Measurements from ENCODE around the gene S100A2.
A peak's percentile ranks its signal among the peaks of the same experiment; 100 is the strongest.

S100A2 gene

GRCh38 chr1:153537376-153537730 lies 28.3 kb downstream of the S100A2 start:
- TF ChIP-seq Cebpa-rat (IDR thresholded peaks at IDR 0.05): no peak
- Histone ChIP-seq H3K4me3 (no peak overlapping the region), H4K20me1 (peaks cover 0 to 4% (median 0%) of the 10 kb centered on the region in 11 experiments; a peak in 2 of 22 replicates), H3K9ac (no peak overlapping the region), H3K4me1 (peaks cover 67 to 97% (median 86%) of the 10 kb centered on the region in 10 experiments), H3K27ac (peak overlapping the region in 2 of 11 experiments; percentile 5 to 87; a peak in 1 of 22 replicates), H3K9me3 (replicated peaks in 1 of 11) (no peaks in the 10 kb centered on the region), H3K36me3 (peaks cover 0 to 9% (median 0%) of the 10 kb centered on the region in 11 experiments; a peak in 3 of 22 replicates), H3K27me3 (peaks cover 0 to 23% (median 5%) of the 10 kb centered on the region in 11 experiments; a peak in 11 of 22 replicates), H3K4me2 (peak overlapping the region in 5 of 11 experiments; percentile 93 to 97 (median 96); a peak in 8 of 22 replicates)

- H3K9me3 ChIP-seq (replicated peaks in 1 of 11): no peaks in the 10 kb centered on the region
- H3K27me3 ChIP-seq: peaks cover 0 to 23% (median 5%) of the 10 kb centered on the region in 11 experiments; a peak in 12 of 22 replicates
- peak overlapping the region; percentile 43 to 75 (median 56); a peak in 13 of 20 replicates for H3K4me3 ChIP-seq
- H3K4me1 ChIP-seq: peaks cover 67 to 97% (median 86%) of the 10 kb centered on the region in 10 experiments
- peak overlapping the region in 9 of 11 experiments; percentile 48 to 84 (median 73); a peak in 14 of 22 replicates for H3K9ac ChIP-seq
- TF ChIP-seq Cebpa-rat (IDR thresholded peaks at IDR 0.05): no peak
- H3K36me3 ChIP-seq: peaks cover 0 to 9% (median 0%) of the 10 kb centered on the region in 11 experiments; a peak in 3 of 22 replicates
- H4K20me1 ChIP-seq: no peaks in the 10 kb centered on the region
- H3K27ac ChIP-seq: peak overlapping the region in 10 of 11 experiments; percentile 61 to 87 (median 73); a peak in 19 of 22 replicates
- peak overlapping the region; percentile 84 to 97 (median 94) for H3K4me2 ChIP-seq
These were observed 28.8 kb downstream of the S100A2 start for GRCh38 chr1:153536671-153537375.

GRCh38 chr1:153536012-153536670 lies 29.5 kb downstream of the S100A2 start:
- no peak for TF ChIP-seq Cebpa-rat (IDR thresholded peaks at IDR 0.05)
- Histone ChIP-seq H3K9ac (peak overlapping the region; percentile 48 to 84 (median 71); a peak in 21 of 22 replicates), H3K36me3 (peaks cover 0 to 9% (median 0%) of the 10 kb centered on the region in 11 experiments; a peak in 3 of 22 replicates), H4K20me1 (no peaks in the 10 kb centered on the region), H3K4me3 (peak overlapping the region; percentile 43 to 75 (median 56)), H3K4me2 (peak overlapping the region; percentile 84 to 97 (median 94)), H3K27ac (peak overlapping the region; percentile 58 to 87 (median 70); a peak in 21 of 22 replicates), H3K4me1 (peaks cover 63 to 96% (median 83%) of the 10 kb centered on the region in 10 experiments), H3K9me3 (replicated peaks in 1 of 11) (no peaks in the 10 kb centered on the region), H3K27me3 (peaks cover 0 to 23% (median 5%) of the 10 kb centered on the region in 11 experiments; a peak in 12 of 22 replicates)

- TF ChIP-seq Cebpa-rat (IDR thresholded peaks at IDR 0.05): no peak
- peaks cover 0 to 9% (median 0%) of the 10 kb centered on the region in 11 experiments; a peak in 3 of 22 replicates for H3K36me3 ChIP-seq
- H4K20me1 ChIP-seq: no peaks in the 10 kb centered on the region
- peak within 1 kb of the TSS; percentile 43 to 75 (median 56) for H3K4me3 ChIP-seq
- H3K9ac ChIP-seq: peak within 1 kb of the TSS; percentile 48 to 84 (median 71)
- H3K27ac ChIP-seq: peak within 1 kb of the TSS; percentile 58 to 87 (median 70)
- peak within 1 kb of the TSS; percentile 84 to 97 (median 94) for H3K4me2 ChIP-seq
- H3K4me1 ChIP-seq: peaks cover 56 to 89% (median 76%) of the 10 kb centered on the region in 10 experiments
- no peaks in the 10 kb centered on the region for H3K9me3 ChIP-seq (replicated peaks in 1 of 11)
- H3K27me3 ChIP-seq: peaks cover 0 to 23% (median 5%) of the 10 kb centered on the region in 11 experiments; a peak in 12 of 22 replicates
These were observed 30.2 kb downstream of the S100A2 start, which contains the start of gene S100A6 for GRCh38 chr1:153535242-153536011. Gene S100A6 (minus strand): TSS chr1:153535991. CDS start chr1:153535339, 652 bp downstream.

GRCh38 chr1:153534925-153535241 lies 30.8 kb downstream of the S100A2 start:
- no peaks in the 10 kb centered on the region for H3K9me3 ChIP-seq (replicated peaks in 1 of 11)
- peaks cover 0 to 23% (median 5%) of the 10 kb centered on the region in 11 experiments; a peak in 12 of 22 replicates for H3K27me3 ChIP-seq
- peak overlapping the region in 6 of 11 experiments; percentile 66 to 84 (median 80); a peak in 8 of 22 replicates for H3K9ac ChIP-seq
- H3K4me1 ChIP-seq: peaks cover 51 to 83% (median 70%) of the 10 kb centered on the region in 10 experiments
- peaks cover 0 to 9% (median 0%) of the 10 kb centered on the region in 11 experiments; a peak in 3 of 22 replicates for H3K36me3 ChIP-seq
- peak overlapping the region in 6 of 10 experiments; percentile 54 to 75 (median 66); a peak in 13 of 20 replicates for H3K4me3 ChIP-seq
- no peaks in the 10 kb centered on the region for H4K20me1 ChIP-seq
- no peak for TF ChIP-seq Cebpa-rat (IDR thresholded peaks at IDR 0.05)
- peak overlapping the region in 6 of 11 experiments; percentile 69 to 87 (median 75); a peak in 9 of 22 replicates for H3K27ac ChIP-seq
- peak overlapping the region; percentile 84 to 97 (median 94) for H3K4me2 ChIP-seq

- Histone ChIP-seq H3K27me3 (peaks cover 0 to 23% (median 5%) of the 10 kb centered on the region in 11 experiments; a peak in 12 of 22 replicates), H3K27ac (peak overlapping the region in 2 of 11 experiments; percentile 15 to 70; a peak in 2 of 22 replicates), H3K4me2 (peak overlapping the region in 10 of 11 experiments; percentile 72 to 97 (median 94); a peak in 18 of 22 replicates), H3K9ac (peak overlapping the region in 3 of 11 experiments; percentile 82 to 84 (median 83); a peak in 5 of 22 replicates), H3K9me3 (replicated peaks in 1 of 11) (no peaks in the 10 kb centered on the region), H3K4me1 (peaks cover 46 to 78% (median 65%) of the 10 kb centered on the region in 10 experiments), H3K36me3 (peaks cover 0 to 9% (median 0%) of the 10 kb centered on the region in 11 experiments; a peak in 3 of 22 replicates), H4K20me1 (no peaks in the 10 kb centered on the region), H3K4me3 (peak overlapping the region in 6 of 10 experiments; percentile 54 to 75 (median 66); a peak in 10 of 20 replicates)
- no peak for TF ChIP-seq Cebpa-rat (IDR thresholded peaks at IDR 0.05)
These were observed 31.3 kb downstream of the S100A2 start for GRCh38 chr1:153534226-153534924.

- H3K27ac ChIP-seq: peak overlapping the region in 1 of 11 experiments; percentile 15; a peak in 2 of 22 replicates
These were observed 31.9 kb downstream of the S100A2 start for GRCh38 chr1:153533689-153534201.

More at GRCh38 chr1:153533689-153534201, 31.9 kb downstream of the S100A2 start:
- peaks cover 46 to 75% (median 64%) of the 10 kb centered on the region in 10 experiments for H3K4me1 ChIP-seq
- peak overlapping the region in 5 of 10 experiments; percentile 20 to 75 (median 67); a peak in 9 of 20 replicates for H3K4me3 ChIP-seq
- peak overlapping the region; percentile 61 to 97 (median 93) for H3K4me2 ChIP-seq
- H4K20me1 ChIP-seq: no peaks in the 10 kb centered on the region
- H3K27me3 ChIP-seq: peaks cover 0 to 23% (median 5%) of the 10 kb centered on the region in 11 experiments; a peak in 12 of 22 replicates
- peaks cover 0 to 9% (median 0%) of the 10 kb centered on the region in 11 experiments; a peak in 3 of 22 replicates for H3K36me3 ChIP-seq
- peak overlapping the region in 4 of 11 experiments; percentile 3 to 82 (median 45); a peak in 5 of 22 replicates for H3K9ac ChIP-seq
- no peak for TF ChIP-seq Cebpa-rat (IDR thresholded peaks at IDR 0.05)
- no peaks in the 10 kb centered on the region for H3K9me3 ChIP-seq (replicated peaks in 1 of 11)
